Psoas muscle (tissue), 8 donors: ENCODE data around the gene LSAMP. TPM values are rescaled to one million over a fixed set of nuclear protein-coding genes. Genes with fewer than 3 reads are reported as not detected.

Source experiments
- ATAC-seq, 4 donors: fragments of 200-7000 bp; cut with Tn5 transposase; one replicate each; pipeline ENCODE4 v1.9.1; 2020; ENCODE audit warnings: moderate library complexity in 3 of 4, mild to moderate bottlenecking in 2 of 4
- DNase-seq, 2 donors: peaks; one replicate each; pipeline ENCODE4 v3.0.0-alpha.2; 2020
- H3K27ac ChIP-seq: fragments of 200-600 bp; one replicate; pipeline ENCODE4 v1.8.0; 2022
- H3K27me3 ChIP-seq, 3 donors: fragments of 200-600 bp in 1 of 3; one replicate each; pipeline versions ENCODE4 v1.6.1 to v1.8.0; 2013 to 2022; ENCODE audit warnings: low read length in 2 of 3, mild to moderate bottlenecking in 2 of 3, moderate library complexity in 1 of 3; ENCODE audit not compliant: insufficient read depth in 3 of 3
- H3K36me3 ChIP-seq, 2 donors: fragments of 200-600 bp in 1 of 2; one replicate each; pipeline versions ENCODE4 v1.6.1 to v1.8.0; 2013 to 2022; ENCODE audit warnings: low read depth in 1 of 2, mild to moderate bottlenecking in 1 of 2, moderate library complexity in 1 of 2; ENCODE audit not compliant: insufficient read depth in 1 of 2
- H3K4me1 ChIP-seq: fragments of 200-600 bp; one replicate; pipeline ENCODE4 v1.8.0; 2022
- H3K4me3 ChIP-seq: fragments of 200-600 bp; one replicate; pipeline ENCODE4 v1.8.0; 2022; ENCODE audit warnings: mild to moderate bottlenecking
- H3K9me3 ChIP-seq: fragments of 200-600 bp; one replicate; pipeline ENCODE4 v1.8.0; 2022
- CTCF ChIP-seq: fragments of 200-600 bp; IDR thresholded peaks from one replicate; pipeline ENCODE4 v1.8.0; 2022; ENCODE audit warnings: antibody characterized with exemption
- WGBS, 3 donors: extraction: QIAGEN DNeasy Blood & Tissue Kit; methylation state at CpG; one replicate each; pipeline versions ENCODE4 v1.1.6 to v1.1.7; 2013; 5-methylcytosine and 5-hydroxymethylcytosine counted together
- intact Hi-C, 2 donors: fragments of 100-400 bp; cut with DNase I; formaldehyde crosslinking; loops; one replicate each; pipeline versions ENCODE4 v1.11.0 to v1.14.2; 2022
- polyA plus RNA-seq, 3 donors: library from polyadenylated mRNA; stranded (reverse); fragments of 200-250 nt; gene quantifications; one replicate each; pipeline ENCODE4 v1.2.3, GENCODE V29; 2013
- total RNA-seq, 4 donors: library from RNA; stranded (reverse); fragmentation: NEBNext Ultra II Directional in 2 of 4; extraction: Animal tissue kit (Norgen Biotek cat#: 25700) in 2 of 4; gene quantifications; one replicate each; pipeline versions ENCODE4 v1.2.1 to v1.2.4, GENCODE V29; 2021 to 2023
- donor health status: healthy with polysubstance abuse.
- donor health status: DM: no; HTN: no; CAD: no; lungs with moderate emphysema.
- donor health status: Bipolar disorder and iron deficiency.
- donor health status: healthy.
- donor health status: DM: yes; HTN: yes; CAD: no.
- donor health status: DM: no; HTN: no; CAD: no.
- donor health status: DM: no; HTN: no; CAD: no.
- donor health status: DM: yes; HTN: yes; CAD: no.

Gene LSAMP
- total and polyA plus RNA-seq, 7 donors = 0.01 to 0.17 (median 0.04) TPM; not detected in 4

DNA sequence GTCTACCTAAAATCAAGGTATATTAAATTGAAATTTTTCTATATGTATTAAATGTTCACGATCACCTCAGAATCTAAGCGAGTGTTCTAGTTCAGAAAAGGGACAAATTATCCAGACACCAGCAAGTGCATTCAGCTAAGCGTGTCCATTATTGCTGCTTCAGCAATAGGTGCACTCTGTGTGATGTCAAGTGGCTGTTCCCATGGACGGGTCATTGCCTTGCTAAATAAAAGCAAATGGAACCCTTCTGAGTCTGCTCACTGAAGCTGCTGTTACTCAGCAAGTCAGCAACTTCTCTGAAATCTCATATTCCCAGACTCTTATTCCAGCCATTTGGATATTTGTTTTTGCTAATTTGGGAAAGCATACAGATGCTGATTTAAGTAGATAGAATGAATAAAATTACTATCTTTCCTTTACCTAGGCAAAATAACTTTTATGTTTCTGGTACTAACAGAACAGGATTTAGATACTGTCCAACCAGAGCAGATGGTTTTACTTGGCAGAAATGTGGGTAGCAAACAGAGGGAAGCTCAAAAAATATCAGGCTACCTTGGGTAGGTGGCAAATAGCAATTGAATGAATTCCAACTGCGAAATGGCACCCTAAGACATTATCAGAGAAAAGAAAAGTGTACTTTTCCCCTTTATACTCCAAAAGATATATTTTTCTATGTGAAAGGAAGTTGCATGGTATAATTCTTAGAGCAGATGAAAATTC is 415.0 kb downstream of the LSAMP start:
- 84 to 93% (median 88%) methylated on average over 5 of the region's 5 CpGs for WGBS, 3 donors
- Histone ChIP-seq H3K4me1 (no peaks in the 10 kb centered on the region), H3K9me3 (no peaks in the 10 kb centered on the region), H3K36me3 (no peaks in the 10 kb centered on the region), H3K27me3 (no peaks in the 10 kb centered on the region), H3K4me3 (no peak overlapping the region), H3K27ac (no peak overlapping the region)
- DNase-seq (no peak), ATAC-seq (no peak)
- TF ChIP-seq CTCF = no peak
- intact Hi-C loops = no loop called here

DNA sequence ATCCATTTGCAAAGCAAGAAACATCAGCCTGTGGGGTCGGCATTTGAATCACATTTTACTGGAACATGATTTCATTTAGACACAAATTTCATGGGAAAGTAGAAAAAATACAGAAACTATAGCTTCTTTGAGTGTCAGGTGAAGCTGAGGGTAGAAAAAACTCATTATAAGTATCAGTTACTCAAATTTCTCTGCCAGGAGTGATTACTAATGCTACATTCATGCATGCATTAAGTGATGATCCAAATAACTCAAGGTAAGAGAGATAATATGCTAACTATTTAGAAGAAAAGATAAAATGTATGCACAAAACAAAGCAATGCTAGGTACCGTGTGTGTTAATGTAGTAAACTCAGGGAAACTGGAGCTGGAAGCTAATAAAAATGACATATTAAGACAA is 416.0 kb downstream of the LSAMP start:
- H3K4me3 ChIP-seq = no peak overlapping the region
- H3K4me1 ChIP-seq = no peaks in the 10 kb centered on the region
- ATAC-seq (no peak), DNase-seq (no peak)
- H3K36me3 ChIP-seq = no peaks in the 10 kb centered on the region
- TF ChIP-seq CTCF = no peak
- no peaks in the 10 kb centered on the region for H3K9me3 ChIP-seq
- intact Hi-C loops = no loop called here
- no peaks in the 10 kb centered on the region for H3K27me3 ChIP-seq
- H3K27ac ChIP-seq = no peak overlapping the region
- WGBS, 3 donors = 73 to 81% (median 75%) methylated on average over 2 of the region's 2 CpGs

- no peak overlapping the region for H3K4me3 ChIP-seq
- DNase-seq = no peak
- no peaks in the 10 kb centered on the region for H3K27me3 ChIP-seq
- TF ChIP-seq CTCF = no peak
- WGBS, 3 donors = 54 to 77% (median 61%) methylated on average over 1 of the region's 1 CpG
- no peak overlapping the region for H3K27ac ChIP-seq
- no peaks in the 10 kb centered on the region for H3K36me3 ChIP-seq
- no peak for ATAC-seq
- intact Hi-C loops = no loop called here
- no peaks in the 10 kb centered on the region for H3K4me1 ChIP-seq
- H3K9me3 ChIP-seq = no peaks in the 10 kb centered on the region
Observed at GRCh38 chr3:116028157-116028556, 417.1 kb downstream of the LSAMP start.

- ATAC-seq (no peak), DNase-seq (no peak)
- Histone ChIP-seq H3K27me3 (no peaks in the 10 kb centered on the region), H3K27ac (no peak overlapping the region), H3K4me3 (no peak overlapping the region), H3K4me1 (no peaks in the 10 kb centered on the region), H3K9me3 (no peaks in the 10 kb centered on the region), H3K36me3 (no peaks in the 10 kb centered on the region)
- intact Hi-C loops = no loop called here
- WGBS, 3 donors = 71 to 90% (median 89%) methylated on average over 1 of the region's 1 CpG
- TF ChIP-seq CTCF = no peak
Observed at GRCh38 chr3:116020989-116021388, 424.3 kb downstream of the LSAMP start.

DNA sequence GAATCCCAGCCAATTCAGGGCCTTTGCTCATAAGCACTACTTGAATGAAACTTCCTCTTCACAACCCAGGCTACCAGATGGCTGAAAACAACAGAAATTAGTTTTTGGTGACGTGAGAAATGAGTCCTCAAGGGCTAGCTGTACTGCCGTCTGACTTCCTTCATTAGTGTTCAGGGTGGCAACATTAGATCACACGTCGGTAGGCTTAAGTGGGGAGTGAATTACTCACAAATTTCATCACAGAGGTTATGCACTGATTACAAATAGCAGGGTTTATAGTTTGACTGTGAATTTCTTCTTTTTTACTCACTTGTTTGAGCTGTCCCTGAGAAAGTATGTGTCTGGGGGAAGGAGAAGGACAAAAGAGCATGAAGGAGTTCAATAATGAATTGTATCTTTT is 424.8 kb downstream of the LSAMP start:
- Histone ChIP-seq H3K4me1 (no peaks in the 10 kb centered on the region), H3K36me3 (no peaks in the 10 kb centered on the region), H3K9me3 (no peaks in the 10 kb centered on the region), H3K4me3 (no peak overlapping the region), H3K27ac (no peak overlapping the region), H3K27me3 (no peaks in the 10 kb centered on the region)
- WGBS, 3 donors = 65 to 76% (median 69%) methylated on average over 4 of the region's 4 CpGs
- TF ChIP-seq CTCF = no peak
- DNase-seq (no peak), ATAC-seq (no peak)
- intact Hi-C loops = no loop called here
